PC-3 (cell line): ENCODE data around the gene ATF2.

ENCODE experiments used
- CTCF ChIP-seq: fragments of 300-600 bp; sonication (generic); conservative IDR thresholded peaks from 2 replicates; pipeline ENCODE4 v1.5.1; 2017; ENCODE audit warnings: antibody characterized with exemption, low read depth, mild to moderate bottlenecking, low read length
- EZH2 ChIP-seq: fragments of 300-600 bp; sonication (generic); IDR thresholded peaks from one replicate; pipeline ENCODE4 v1.6.1; 2017; ENCODE audit warnings: antibody characterized with exemption, mild to moderate bottlenecking, low read length; ENCODE audit not compliant: unreplicated experiment
- EZH2phosphoT487 ChIP-seq: fragments of 300-600 bp; sonication (generic); IDR thresholded peaks from 2 replicates; pipeline ENCODE4 v1.6.1; 2018; ENCODE audit warnings: mild to moderate bottlenecking, antibody characterized with exemption, low read length, borderline replicate concordance

GRCh38 chr2:175068534-175068933 is 99.5 kb downstream of the ATF2 start:
- TF ChIP-seq CTCF: no peak
- no peak for TF ChIP-seq EZH2
- TF ChIP-seq EZH2phosphoT487: no peak
